HG02571 (cell line): ENCODE data around the gene ANKLE1.

Experiments
- ATAC-seq: cut with Tn5 transposase; IDR thresholded peaks from one replicate; pipeline ENCODE4 v1.9.1; 2021; ENCODE audit warnings: mild to moderate bottlenecking, moderate library complexity; ENCODE audit not compliant: unreplicated experiment

Gene ANKLE1

GRCh38 chr19:17325133-17325532 is 43.4 kb downstream of the ANKLE1 start:
- ATAC-seq = no peak

GRCh38 chr19:17325881-17326594 is 44.3 kb downstream of the ANKLE1 start:
- no peak for ATAC-seq

- ATAC-seq = no peak
Observed at GRCh38 chr19:17326595-17326966, 44.9 kb downstream of the ANKLE1 start.

- ATAC-seq = no peak
Observed at GRCh38 chr19:17327068-17327653, 45.5 kb downstream of the ANKLE1 start.

- no peak for ATAC-seq
Observed at GRCh38 chr19:17327654-17328516, 46.2 kb downstream of the ANKLE1 start.

- ATAC-seq = no peak
Observed at GRCh38 chr19:17328517-17329365, 47.0 kb downstream of the ANKLE1 start.

GRCh38 chr19:17329366-17330261 is 47.9 kb downstream of the ANKLE1 start:
- no peak for ATAC-seq

GRCh38 chr19:17330262-17331044 is 48.8 kb downstream of the ANKLE1 start:
- no peak for ATAC-seq

GRCh38 chr19:17331045-17331558 is 49.4 kb downstream of the ANKLE1 start:
- ATAC-seq = no peak

- no peak for ATAC-seq
Observed at GRCh38 chr19:17332360-17332676, 50.6 kb downstream of the ANKLE1 start.

- ATAC-seq = no peak
Observed at GRCh38 chr19:17332677-17333581, 51.2 kb downstream of the ANKLE1 start.

- ATAC-seq = no peak
Observed at GRCh38 chr19:17333611-17334413, 52.1 kb downstream of the ANKLE1 start.

- peak; percentile 40 for ATAC-seq
Observed at GRCh38 chr19:17334414-17335409, 53.0 kb downstream of the ANKLE1 start, which contains the start of gene ANO8. Gene ANO8 (minus strand): TSS chr19:17334855. CDS start chr19:17334670, 185 bp downstream.

- no peak for ATAC-seq
Observed at GRCh38 chr19:17335575-17335974, 53.9 kb downstream of the ANKLE1 start.
